CD4-positive, alpha-beta memory T cell (primary cell): Measurements from ENCODE around the gene NAXE. TPM values are rescaled to one million over a fixed set of nuclear protein-coding genes. Genes with fewer than 3 reads are reported as not detected.

Experiments
- CTCF ChIA-PET: fragments of 350-600 bp; sonication (Branson Sonifier 250); formaldehyde crosslinking; loops from one replicate; lab custom pipeline; 2021; ENCODE audit warnings: inconsistent platforms; ENCODE audit not compliant: partially characterized antibody; lab: Charles Lee
- POLR2A ChIA-PET: fragments of 350-600 bp; sonication (Branson Sonifier 250); formaldehyde crosslinking; loops from one replicate; lab custom pipeline; 2021; ENCODE audit not compliant: partially characterized antibody; lab: Charles Lee
- DNase-seq, 5 donors: peaks; one replicate each; pipeline versions ENCODE4 v3.0.0 to v3.0.0-alpha.2; 2020 to 2022; ENCODE audit warnings: mixed read lengths in 1 of 5
- H3K27ac ChIP-seq: one replicate; pipeline ENCODE4 v1.7.0; 2013; ENCODE audit warnings: low read depth, low read length
- H3K27me3 ChIP-seq: 2 replicates; pipeline ENCODE4 v1.7.0; 2013; ENCODE audit warnings: mild to moderate bottlenecking, low read length, moderate library complexity; ENCODE audit not compliant: insufficient read depth
- H3K36me3 ChIP-seq: 2 replicates; pipeline ENCODE4 v1.7.0; 2013; ENCODE audit warnings: mild to moderate bottlenecking, low read length, moderate library complexity; ENCODE audit not compliant: insufficient read depth
- H3K4me1 ChIP-seq: 2 replicates; pipeline ENCODE4 v1.7.0; 2013; ENCODE audit warnings: mild to moderate bottlenecking, low read length, moderate library complexity; ENCODE audit not compliant: insufficient read depth
- H3K4me3 ChIP-seq, 2 donors: one replicate each; pipeline ENCODE4 v1.7.0; 2013; ENCODE audit warnings: low read length in 2 of 2, mild to moderate bottlenecking in 1 of 2
- H3K9me3 ChIP-seq, 2 donors: one replicate each; pipeline ENCODE4 v1.7.0; 2013; ENCODE audit warnings: low read length in 2 of 2, control low read depth in 1 of 2; ENCODE audit not compliant: control insufficient read depth in 1 of 2
- H3K27ac Mint-ChIP-seq, 7 donors: one replicate each; pipeline ENCODE4 v1.8.0; 2020 to 2021; ENCODE audit warnings: mixed read lengths in 7 of 7, mild to moderate bottlenecking in 6 of 7, inconsistent platforms in 3 of 7, moderate library complexity in 3 of 7
- H3K27me3 Mint-ChIP-seq, 2 donors: one replicate each; pipeline ENCODE4 v1.8.0; 2020 to 2021; ENCODE audit warnings: mixed read lengths in 2 of 2
- H3K36me3 Mint-ChIP-seq, 2 donors: one replicate each; pipeline ENCODE4 v1.8.0; 2020 to 2021; ENCODE audit warnings: mixed read lengths in 2 of 2, inconsistent platforms in 1 of 2, mild to moderate bottlenecking in 1 of 2
- H3K4me1 Mint-ChIP-seq, 4 donors: one replicate each; pipeline ENCODE4 v1.8.0; 2020 to 2021; ENCODE audit warnings: mixed read lengths in 4 of 4, mild to moderate bottlenecking in 1 of 4
- H3K4me3 Mint-ChIP-seq, 8 donors: one replicate each; pipeline ENCODE4 v1.8.0; 2020 to 2021; ENCODE audit warnings: mixed read lengths in 8 of 8, mild to moderate bottlenecking in 7 of 8, moderate library complexity in 6 of 8, inconsistent platforms in 3 of 8
- H3K9me3 Mint-ChIP-seq, 8 donors: one replicate each; pipeline ENCODE4 v1.8.0; 2020 to 2021; ENCODE audit warnings: mixed read lengths in 8 of 8, mild to moderate bottlenecking in 5 of 8, inconsistent platforms in 3 of 8, moderate library complexity in 1 of 8
- intact Hi-C: fragments of 100-400 bp; cut with micrococcal nuclease; formaldehyde crosslinking; loops from one replicate; pipeline ENCODE4 v1.15.1; 2023
- polyA plus RNA-seq, 2 donors: library from polyadenylated mRNA; unstranded; fragments of 300-500 nt; fragmentation: Illumina TruSeq; gene quantifications; one replicate each; pipeline ENCODE4 v1.2.3, GENCODE V29; 2021
- total RNA-seq, 2 experiments: library from RNA; stranded (reverse); gene quantifications; one replicate each; pipeline ENCODE4 v1.2.3, GENCODE V29; 2021

The NAXE gene
- total and polyA plus RNA-seq, 4 experiments from 2014 or later: 46.7 to 152 (median 71.4) TPM

- ChIA-PET POLR2A (interaction anchor here (0.6 to 3.0 kb wide), 16 partner anchors 8 to 136 kb away, joined by 3 to 50 read pairs (median 5); partner anchors contain the start of genes GPATCH4, MEF2D and METTL25B), CTCF (interaction anchor here (0.8 to 3.8 kb wide), 11 partner anchors 10 to 206 kb away, joined by 3 to 26 read pairs (median 5); partner anchors contain the start of genes GPATCH4, MEF2D and TTC24)
- H3K4me3 Mint-ChIP-seq: peak overlapping the region; percentile 80 to 91 (median 89)
- peak overlapping the region; percentile 47 to 92 (median 84) for H3K27ac Mint-ChIP-seq
- no peaks in the 10 kb centered on the region for H3K27me3 Mint-ChIP-seq
- H3K36me3 Mint-ChIP-seq: peaks cover 24 to 31% of the 10 kb centered on the region in 2 donors
- no peaks in the 10 kb centered on the region for H3K9me3 ChIP-seq
- DNase-seq: no peak
- H3K27me3 ChIP-seq: no peaks in the 10 kb centered on the region
- H3K4me1 ChIP-seq: peaks cover 16% of the 10 kb centered on the region
- peak overlapping the region; percentile 81 for H3K27ac ChIP-seq
- H3K4me3 ChIP-seq: peak overlapping the region; percentile 65 to 80
- H3K4me1 Mint-ChIP-seq: peaks cover 13 to 25% (median 21%) of the 10 kb centered on the region in 4 donors
- H3K36me3 ChIP-seq: peaks cover 16% of the 10 kb centered on the region
- peaks cover 0 to 4% (median 0%) of the 10 kb centered on the region in 8 donors for H3K9me3 Mint-ChIP-seq
- intact Hi-C loops: no loop called here
Measured at GRCh38 chr1:156592158-156592909, 758 bp downstream of the NAXE start.

DNA sequence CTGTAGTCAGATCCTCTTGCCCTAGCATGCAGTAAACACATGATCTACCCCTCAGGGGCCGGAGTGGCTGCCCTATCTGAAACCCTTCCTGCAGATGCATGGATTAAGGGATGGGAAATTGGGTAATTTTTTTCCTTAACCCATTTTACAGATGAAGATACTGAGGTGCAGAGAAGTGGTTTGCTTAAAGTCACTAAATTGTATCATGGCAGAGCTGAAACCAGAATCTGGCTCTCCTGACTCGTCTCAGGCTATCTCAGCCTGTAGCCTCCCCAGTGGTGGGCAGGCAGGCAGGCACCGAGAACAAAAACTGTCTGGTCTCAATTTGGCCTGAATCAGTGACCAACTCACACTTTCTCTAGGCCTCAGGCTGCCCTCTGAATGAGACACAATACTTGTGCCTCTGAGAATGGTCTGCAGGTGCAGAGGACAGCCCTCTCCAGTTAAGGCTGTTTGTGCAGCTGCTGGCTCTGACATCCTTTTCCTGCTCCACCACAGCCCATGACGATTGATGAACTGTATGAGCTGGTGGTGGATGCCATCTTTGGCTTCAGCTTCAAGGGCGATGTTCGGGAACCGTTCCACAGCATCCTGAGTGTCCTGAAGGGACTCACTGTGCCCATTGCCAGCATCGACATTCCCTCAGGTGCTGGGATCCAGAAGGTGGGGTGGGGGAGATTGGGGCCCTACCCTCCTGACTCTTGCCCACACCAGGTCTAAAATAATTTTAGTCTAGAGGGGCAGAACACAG, 1.5 kb downstream of the NAXE start:
- Histone ChIP-seq H3K9me3 (no peaks in the 10 kb centered on the region), H3K36me3 (peaks cover 23% of the 10 kb centered on the region), H3K4me1 (peaks cover 16% of the 10 kb centered on the region), H3K4me3 (no peak overlapping the region), H3K27me3 (no peaks in the 10 kb centered on the region), H3K27ac (no peak overlapping the region)
- Mint-ChIP-seq H3K27me3 (no peaks in the 10 kb centered on the region), H3K4me1 (peaks cover 13 to 25% (median 21%) of the 10 kb centered on the region in 4 donors), H3K27ac (peak overlapping the region; percentile 48 to 92 (median 84)), H3K36me3 (peaks cover 29 to 38% of the 10 kb centered on the region in 2 donors), H3K9me3 (peaks cover 0 to 4% (median 0%) of the 10 kb centered on the region in 8 donors), H3K4me3 (peak overlapping the region; percentile 80 to 91 (median 89))
- ChIA-PET POLR2A (interaction anchor here (0.6 to 3.0 kb wide), 10 partner anchors 8 to 136 kb away, joined by 3 to 50 read pairs (median 4); partner anchors contain the start of genes GPATCH4, MEF2D and METTL25B), CTCF (interaction anchor here (0.7 to 3.8 kb wide), 6 partner anchors 11 to 136 kb away, joined by 3 to 26 read pairs (median 4); partner anchors contain the start of gene TTC24)
- DNase-seq: no peak
- intact Hi-C loops: no loop called here

- Histone ChIP-seq H3K4me3 (no peak overlapping the region), H3K36me3 (peaks cover 29% of the 10 kb centered on the region), H3K27ac (no peak overlapping the region), H3K4me1 (peaks cover 16% of the 10 kb centered on the region), H3K27me3 (no peaks in the 10 kb centered on the region), H3K9me3 (no peaks in the 10 kb centered on the region)
- H3K4me1 Mint-ChIP-seq: peaks cover 13 to 25% (median 21%) of the 10 kb centered on the region in 4 donors
- no peak for DNase-seq
- intact Hi-C loops: no loop called here
- POLR2A ChIA-PET: interaction anchor here (0.7 to 2.2 kb wide), 6 partner anchors 9 to 136 kb away, joined by 3 to 5 read pairs (median 4); partner anchors contain the start of genes MEF2D and METTL25B
- no peaks in the 10 kb centered on the region for H3K27me3 Mint-ChIP-seq
- H3K36me3 Mint-ChIP-seq: peaks cover 35 to 43% of the 10 kb centered on the region in 2 donors
- H3K27ac Mint-ChIP-seq: no peak overlapping the region
- H3K4me3 Mint-ChIP-seq: peak overlapping the region in 3 of 8 donors; percentile 21 to 89 (median 31)
- H3K9me3 Mint-ChIP-seq: peaks cover 0 to 4% (median 0%) of the 10 kb centered on the region in 8 donors
- CTCF ChIA-PET: interaction anchor here (0.7 to 3.8 kb wide), 5 partner anchors 11 to 136 kb away, joined by 3 to 26 read pairs (median 3); no protein-coding TSS in a partner anchor
Measured at GRCh38 chr1:156593661-156593989, 2.0 kb downstream of the NAXE start.

DNA sequence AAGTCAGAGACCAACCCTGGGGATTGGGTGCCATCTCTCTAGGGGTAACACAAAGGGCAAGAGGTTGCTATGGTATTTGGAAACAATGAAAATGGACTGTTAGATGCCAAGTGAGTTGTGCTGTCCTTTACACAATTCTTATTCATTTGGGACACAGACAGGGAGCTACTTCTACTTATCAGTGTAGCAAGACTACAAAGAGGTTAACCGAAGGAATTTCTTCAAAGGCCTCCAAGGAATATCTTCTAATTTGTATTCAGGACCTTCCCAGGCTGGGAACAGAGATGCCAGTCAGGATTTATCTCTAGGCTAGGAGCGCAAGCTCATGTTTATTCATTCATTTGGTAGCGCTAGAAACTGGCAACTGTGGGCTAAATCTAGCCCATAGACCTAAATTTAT, 2.6 kb downstream of the NAXE start:
- Histone ChIP-seq H3K4me3 (no peak overlapping the region), H3K27me3 (no peaks in the 10 kb centered on the region), H3K9me3 (no peaks in the 10 kb centered on the region), H3K4me1 (peaks cover 16% of the 10 kb centered on the region), H3K36me3 (peaks cover 33% of the 10 kb centered on the region), H3K27ac (no peak overlapping the region)
- intact Hi-C loops: no loop called here
- no peak for DNase-seq
- peaks cover 38 to 47% of the 10 kb centered on the region in 2 donors for H3K36me3 Mint-ChIP-seq
- ChIA-PET CTCF (interaction anchor here (3.8 kb wide), 1 partner anchor 14 kb away, joined by 26 read pairs; no protein-coding TSS in a partner anchor), POLR2A (interaction anchor here (0.7 to 2.2 kb wide), 6 partner anchors 8 to 137 kb away, joined by 3 to 5 read pairs (median 4); partner anchors contain the start of genes MEF2D and METTL25B)
- peaks cover 0 to 4% (median 0%) of the 10 kb centered on the region in 8 donors for H3K9me3 Mint-ChIP-seq
- peak overlapping the region in 2 of 8 donors; percentile 15 to 42 for H3K4me3 Mint-ChIP-seq
- peaks cover 13 to 25% (median 21%) of the 10 kb centered on the region in 4 donors for H3K4me1 Mint-ChIP-seq
- H3K27ac Mint-ChIP-seq: peak overlapping the region in 4 of 7 donors; percentile 3 to 76 (median 11)
- H3K27me3 Mint-ChIP-seq: no peaks in the 10 kb centered on the region

GRCh38 chr1:156595016-156595415, 3.4 kb downstream of the NAXE start:
- peak overlapping the region in 2 of 8 donors; percentile 12 to 49 for H3K4me3 Mint-ChIP-seq

GRCh38 chr1:156596426-156596825, 4.8 kb downstream of the NAXE start:
- Histone ChIP-seq H3K36me3 (peaks cover 33% of the 10 kb centered on the region), H3K4me3 (no peak overlapping the region), H3K9me3 (no peaks in the 10 kb centered on the region), H3K27me3 (no peaks in the 10 kb centered on the region), H3K4me1 (peaks cover 22% of the 10 kb centered on the region), H3K27ac (no peak overlapping the region)
- ChIA-PET CTCF (no interaction called here), POLR2A (interaction anchor here (0.6 to 1.0 kb wide), 3 partner anchors 12 to 91 kb away, joined by 3 read pairs; no protein-coding TSS in a partner anchor)
- intact Hi-C loops: no loop called here
- no peak for DNase-seq
- Mint-ChIP-seq H3K27me3 (no peaks in the 10 kb centered on the region), H3K4me1 (peaks cover 17 to 34% (median 24%) of the 10 kb centered on the region in 4 donors), H3K36me3 (peaks cover 38 to 55% of the 10 kb centered on the region in 2 donors), H3K9me3 (peaks cover 0 to 2% (median 0%) of the 10 kb centered on the region in 8 donors), H3K4me3 (no peak overlapping the region), H3K27ac (peak overlapping the region in 3 of 7 donors; percentile 35 to 79 (median 66))

More at GRCh38 chr1:156595016-156595415, 3.4 kb downstream of the NAXE start:
- H3K4me3 ChIP-seq: no peak overlapping the region
- peaks cover 22% of the 10 kb centered on the region for H3K4me1 ChIP-seq
- no peak for DNase-seq
- Mint-ChIP-seq H3K4me1 (peaks cover 16 to 30% (median 23%) of the 10 kb centered on the region in 4 donors), H3K27me3 (no peaks in the 10 kb centered on the region), H3K36me3 (peaks cover 38 to 53% of the 10 kb centered on the region in 2 donors), H3K9me3 (peaks cover 0 to 4% (median 0%) of the 10 kb centered on the region in 8 donors), H3K27ac (peak overlapping the region in 6 of 7 donors; percentile 1 to 90 (median 70))
- H3K9me3 ChIP-seq: no peaks in the 10 kb centered on the region
- POLR2A ChIA-PET: interaction anchor here (1.4 to 1.7 kb wide), 2 partner anchors 94 to 138 kb away, joined by 4 read pairs; partner anchors contain the start of gene MEF2D
- peaks cover 33% of the 10 kb centered on the region for H3K36me3 ChIP-seq
- H3K27ac ChIP-seq: no peak overlapping the region
- intact Hi-C loops: no loop called here
- CTCF ChIA-PET: no interaction called here
- no peaks in the 10 kb centered on the region for H3K27me3 ChIP-seq
